Measurements from ENCODE around the gene RNF214. TPM values are rescaled to one million over a fixed set of nuclear protein-coding genes. Genes with fewer than 3 reads are reported as not detected.

RNF214 gene
- total RNA-seq, 1 experiment from 2014 or later = 7.0 TPM

GRCh38 chr11:117217141-117218084 lies 15.1 kb upstream of the RNF214 start:
- Histone ChIP-seq H3K4me1 (ENCODE audit: low read length) (no peaks in the 10 kb centered on the region), H3K36me3 (ENCODE audit: insufficient read depth, low read length) (no peaks in the 10 kb centered on the region), H3K9me3 (ENCODE audit: low read length) (no peaks in the 10 kb centered on the region), H4K20me1 (ENCODE audit: insufficient read depth, low read depth, low read length) (no peaks in the 10 kb centered on the region), H3K9ac (ENCODE audit: low read length) (no peak overlapping the region), H3K4me2 (ENCODE audit: low read depth, low read length, poor library complexity, severe bottlenecking) (no peak overlapping the region), H3K27me3 (ENCODE audit: low read length) (no peaks in the 10 kb centered on the region), H2AFZ (ENCODE audit: low read length) (no peak overlapping the region), H3K4me3 (ENCODE audit: low read length) (no peak overlapping the region), H3K9me2 (replicated peaks; ENCODE audit: insufficient read depth, low read length) (no peaks in the 10 kb centered on the region), H3K27ac (ENCODE audit: low read length) (no peak overlapping the region), H3K79me2 (ENCODE audit: low read length) (no peaks in the 10 kb centered on the region)
- peak; percentile 14 for DNase-seq

GRCh38 chr11:117218133-117218915 lies 14.1 kb upstream of the RNF214 start:
- no peaks in the 10 kb centered on the region for H4K20me1 ChIP-seq (ENCODE audit: insufficient read depth, low read depth, low read length)
- no peak overlapping the region for H3K9ac ChIP-seq (ENCODE audit: low read length)
- H3K79me2 ChIP-seq (ENCODE audit: low read length) = no peaks in the 10 kb centered on the region
- H3K9me2 ChIP-seq (replicated peaks; ENCODE audit: insufficient read depth, low read length) = no peaks in the 10 kb centered on the region
- no peaks in the 10 kb centered on the region for H3K4me1 ChIP-seq (ENCODE audit: low read length)
- no peak overlapping the region for H3K27ac ChIP-seq (ENCODE audit: low read length)
- H3K27me3 ChIP-seq (ENCODE audit: low read length) = no peaks in the 10 kb centered on the region
- DNase-seq = peak; percentile 9
- H3K4me3 ChIP-seq (ENCODE audit: low read length) = no peak overlapping the region
- H3K4me2 ChIP-seq (ENCODE audit: low read depth, low read length, poor library complexity, severe bottlenecking) = no peak overlapping the region
- no peak overlapping the region for H2AFZ ChIP-seq (ENCODE audit: low read length)
- H3K9me3 ChIP-seq (ENCODE audit: low read length) = no peaks in the 10 kb centered on the region
- no peaks in the 10 kb centered on the region for H3K36me3 ChIP-seq (ENCODE audit: insufficient read depth, low read length)

- DNase-seq = no peak
Measured at GRCh38 chr11:117219001-117219400, 13.5 kb upstream of the RNF214 start.

GRCh38 chr11:117219455-117219854 lies 13.0 kb upstream of the RNF214 start:
- no peak overlapping the region for H3K4me2 ChIP-seq (ENCODE audit: low read depth, low read length, poor library complexity, severe bottlenecking)

More at GRCh38 chr11:117219001-117219400, 13.5 kb upstream of the RNF214 start:
- no peak overlapping the region for H3K9ac ChIP-seq (ENCODE audit: low read length)
- H3K36me3 ChIP-seq (ENCODE audit: insufficient read depth, low read length) = no peaks in the 10 kb centered on the region
- no peaks in the 10 kb centered on the region for H3K79me2 ChIP-seq (ENCODE audit: low read length)
- no peaks in the 10 kb centered on the region for H3K4me1 ChIP-seq (ENCODE audit: low read length)
- no peak overlapping the region for H3K27ac ChIP-seq (ENCODE audit: low read length)
- no peaks in the 10 kb centered on the region for H4K20me1 ChIP-seq (ENCODE audit: insufficient read depth, low read depth, low read length)
- no peaks in the 10 kb centered on the region for H3K9me3 ChIP-seq (ENCODE audit: low read length)
- no peaks in the 10 kb centered on the region for H3K27me3 ChIP-seq (ENCODE audit: low read length)
- H2AFZ ChIP-seq (ENCODE audit: low read length) = no peak overlapping the region
- no peak overlapping the region for H3K4me3 ChIP-seq (ENCODE audit: low read length)
- H3K9me2 ChIP-seq (replicated peaks; ENCODE audit: insufficient read depth, low read length) = no peaks in the 10 kb centered on the region
- no peak overlapping the region for H3K4me2 ChIP-seq (ENCODE audit: low read depth, low read length, poor library complexity, severe bottlenecking)

GRCh38 chr11:117219995-117220394 lies 12.5 kb upstream of the RNF214 start:
- H2AFZ ChIP-seq (ENCODE audit: low read length) = no peak overlapping the region
- H3K4me1 ChIP-seq (ENCODE audit: low read length) = no peaks in the 10 kb centered on the region
- no peaks in the 10 kb centered on the region for H3K27me3 ChIP-seq (ENCODE audit: low read length)
- no peaks in the 10 kb centered on the region for H3K79me2 ChIP-seq (ENCODE audit: low read length)
- no peaks in the 10 kb centered on the region for H4K20me1 ChIP-seq (ENCODE audit: insufficient read depth, low read depth, low read length)
- H3K27ac ChIP-seq (ENCODE audit: low read length) = no peak overlapping the region
- H3K4me2 ChIP-seq (ENCODE audit: low read depth, low read length, poor library complexity, severe bottlenecking) = no peak overlapping the region
- H3K9me3 ChIP-seq (ENCODE audit: low read length) = no peaks in the 10 kb centered on the region
- no peak overlapping the region for H3K4me3 ChIP-seq (ENCODE audit: low read length)
- no peak overlapping the region for H3K9ac ChIP-seq (ENCODE audit: low read length)
- H3K9me2 ChIP-seq (replicated peaks; ENCODE audit: insufficient read depth, low read length) = no peaks in the 10 kb centered on the region
- no peak for DNase-seq
- no peaks in the 10 kb centered on the region for H3K36me3 ChIP-seq (ENCODE audit: insufficient read depth, low read length)

More at GRCh38 chr11:117219455-117219854, 13.0 kb upstream of the RNF214 start:
- no peak overlapping the region for H3K4me3 ChIP-seq (ENCODE audit: low read length)
- H3K9me3 ChIP-seq (ENCODE audit: low read length) = no peaks in the 10 kb centered on the region
- H3K27ac ChIP-seq (ENCODE audit: low read length) = no peak overlapping the region
- no peaks in the 10 kb centered on the region for H3K36me3 ChIP-seq (ENCODE audit: insufficient read depth, low read length)
- no peak for DNase-seq
- no peaks in the 10 kb centered on the region for H3K4me1 ChIP-seq (ENCODE audit: low read length)
- H3K9ac ChIP-seq (ENCODE audit: low read length) = no peak overlapping the region
- H3K79me2 ChIP-seq (ENCODE audit: low read length) = no peaks in the 10 kb centered on the region
- no peaks in the 10 kb centered on the region for H3K27me3 ChIP-seq (ENCODE audit: low read length)
- H3K9me2 ChIP-seq (replicated peaks; ENCODE audit: insufficient read depth, low read length) = no peaks in the 10 kb centered on the region
- H2AFZ ChIP-seq (ENCODE audit: low read length) = no peak overlapping the region
- H4K20me1 ChIP-seq (ENCODE audit: insufficient read depth, low read depth, low read length) = no peaks in the 10 kb centered on the region

DNA sequence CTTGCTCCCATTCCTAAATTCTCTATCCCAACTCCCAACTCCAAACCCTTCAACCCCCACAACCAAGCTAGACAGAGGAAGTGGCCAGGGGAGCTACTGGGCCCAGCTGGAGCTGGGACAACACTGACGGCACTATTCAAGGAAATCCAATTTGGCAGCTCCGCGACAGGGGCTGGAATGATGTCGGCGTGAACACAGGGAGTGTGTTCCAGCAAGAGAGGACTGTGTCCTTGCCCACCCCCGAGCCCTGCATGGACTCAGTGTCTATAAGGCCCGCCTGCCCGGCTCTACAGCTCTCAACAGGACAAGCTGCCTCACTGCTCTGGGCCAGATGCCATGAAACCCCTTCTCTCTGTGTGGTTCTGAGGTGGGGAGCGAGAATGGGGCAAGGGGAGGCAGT lies 11.9 kb upstream of the RNF214 start:
- Histone ChIP-seq H3K4me1 (ENCODE audit: low read length) (no peaks in the 10 kb centered on the region), H3K4me2 (ENCODE audit: low read depth, low read length, poor library complexity, severe bottlenecking) (no peak overlapping the region), H3K36me3 (ENCODE audit: insufficient read depth, low read length) (no peaks in the 10 kb centered on the region), H3K27ac (ENCODE audit: low read length) (no peak overlapping the region), H3K4me3 (ENCODE audit: low read length) (no peak overlapping the region), H3K9ac (ENCODE audit: low read length) (no peak overlapping the region), H2AFZ (ENCODE audit: low read length) (no peak overlapping the region), H3K79me2 (ENCODE audit: low read length) (no peaks in the 10 kb centered on the region), H3K9me2 (replicated peaks; ENCODE audit: insufficient read depth, low read length) (no peaks in the 10 kb centered on the region), H4K20me1 (ENCODE audit: insufficient read depth, low read depth, low read length) (no peaks in the 10 kb centered on the region), H3K9me3 (ENCODE audit: low read length) (no peaks in the 10 kb centered on the region), H3K27me3 (ENCODE audit: low read length) (no peaks in the 10 kb centered on the region)
- no peak for DNase-seq

DNA sequence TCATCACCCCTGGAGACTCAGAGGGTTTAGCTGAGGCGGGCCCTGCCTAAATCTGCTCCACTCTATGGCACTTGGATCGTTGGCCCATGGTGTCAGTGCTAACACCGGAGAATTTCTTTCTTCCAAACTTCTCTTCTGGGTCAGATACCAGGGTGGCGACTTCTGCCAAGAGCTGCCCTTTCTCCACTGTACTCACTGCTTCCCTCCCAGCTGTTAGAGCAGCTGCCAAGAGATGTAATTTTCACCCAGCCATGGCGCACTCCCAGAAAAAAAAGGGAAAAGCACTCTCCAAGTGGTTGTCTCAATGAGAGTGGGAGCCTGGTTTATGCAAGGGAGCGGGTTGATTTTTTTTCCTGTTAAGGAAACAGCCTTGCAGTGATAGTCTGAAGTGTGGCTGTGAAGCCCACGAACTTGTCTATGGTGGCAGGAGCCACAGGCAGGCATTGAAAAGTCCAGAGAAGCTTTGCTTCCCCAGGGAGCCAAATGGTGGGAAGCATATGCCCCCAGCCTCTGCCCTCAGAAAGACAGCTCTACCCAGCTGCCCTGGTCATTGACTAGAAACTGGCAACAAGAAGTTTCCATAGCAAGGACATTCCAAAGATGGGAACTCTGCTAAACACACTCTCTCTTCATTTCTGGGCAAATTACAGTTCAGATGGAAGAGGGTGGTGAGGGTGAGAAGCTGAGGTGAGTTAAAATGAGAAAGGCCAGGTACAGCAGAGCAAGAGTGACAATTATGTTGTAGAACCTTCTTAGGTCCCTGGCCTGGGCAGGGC lies 11.3 kb upstream of the RNF214 start:
- no peaks in the 10 kb centered on the region for H3K27me3 ChIP-seq (ENCODE audit: low read length)
- no peak overlapping the region for H3K4me2 ChIP-seq (ENCODE audit: low read depth, low read length, poor library complexity, severe bottlenecking)
- H3K9me3 ChIP-seq (ENCODE audit: low read length) = no peaks in the 10 kb centered on the region
- no peaks in the 10 kb centered on the region for H3K79me2 ChIP-seq (ENCODE audit: low read length)
- no peak overlapping the region for H3K4me3 ChIP-seq (ENCODE audit: low read length)
- H3K4me1 ChIP-seq (ENCODE audit: low read length) = no peaks in the 10 kb centered on the region
- H3K36me3 ChIP-seq (ENCODE audit: insufficient read depth, low read length) = no peaks in the 10 kb centered on the region
- no peak for DNase-seq
- H3K27ac ChIP-seq (ENCODE audit: low read length) = no peak overlapping the region
- no peak overlapping the region for H2AFZ ChIP-seq (ENCODE audit: low read length)
- H3K9ac ChIP-seq (ENCODE audit: low read length) = no peak overlapping the region
- H4K20me1 ChIP-seq (ENCODE audit: insufficient read depth, low read depth, low read length) = no peaks in the 10 kb centered on the region
- H3K9me2 ChIP-seq (replicated peaks; ENCODE audit: insufficient read depth, low read length) = no peaks in the 10 kb centered on the region
